ENCODE results near the gene TMEM175.

TMEM175 gene

GRCh38 chr4:996030-996996 lies 64.1 kb downstream of the TMEM175 start:
- H3K36me3 ChIP-seq (ENCODE audit: insufficient read depth), result no peaks in the 10 kb centered on the region
- H2AFZ ChIP-seq (ENCODE audit: low read depth), result no peak overlapping the region
- no peak for TF ChIP-seq CTCF (conservative IDR thresholded peaks at IDR 0.05; ENCODE audit: low read depth, low read length)
- no peak overlapping the region for H3K27ac ChIP-seq
- no peak overlapping the region for H3K9ac ChIP-seq
- H3K4me1 ChIP-seq (ENCODE audit: low read depth, poor library complexity, severe bottlenecking), result no peaks in the 10 kb centered on the region
- H3K4me3 ChIP-seq (IDR thresholded peaks at IDR 0.05; ENCODE audit: insufficient read depth, low read depth, low read length), result no peak overlapping the region
- no peak overlapping the region for H3K4me2 ChIP-seq
- no peaks in the 10 kb centered on the region for H4K20me1 ChIP-seq (ENCODE audit: insufficient read depth)
- no peaks in the 10 kb centered on the region for H3K79me2 ChIP-seq (ENCODE audit: insufficient read depth, low read depth)
- H3K27me3 ChIP-seq (ENCODE audit: insufficient read depth, low read depth), result no peaks in the 10 kb centered on the region

- no peaks in the 10 kb centered on the region for H3K36me3 ChIP-seq (ENCODE audit: insufficient read depth)
- no peak overlapping the region for H3K4me2 ChIP-seq
- H3K4me1 ChIP-seq (ENCODE audit: low read depth, poor library complexity, severe bottlenecking), result no peaks in the 10 kb centered on the region
- H3K9ac ChIP-seq, result no peak overlapping the region
- no peak overlapping the region for H3K4me3 ChIP-seq (IDR thresholded peaks at IDR 0.05; ENCODE audit: insufficient read depth, low read depth, low read length)
- H3K27me3 ChIP-seq (ENCODE audit: insufficient read depth, low read depth), result no peaks in the 10 kb centered on the region
- H3K79me2 ChIP-seq (ENCODE audit: insufficient read depth, low read depth), result no peaks in the 10 kb centered on the region
- no peaks in the 10 kb centered on the region for H4K20me1 ChIP-seq (ENCODE audit: insufficient read depth)
- TF ChIP-seq CTCF (conservative IDR thresholded peaks at IDR 0.05; ENCODE audit: low read depth, low read length), result no peak
- H3K27ac ChIP-seq, result no peak overlapping the region
- no peak overlapping the region for H2AFZ ChIP-seq (ENCODE audit: low read depth)
Measured at GRCh38 chr4:996997-997374, 64.7 kb downstream of the TMEM175 start.

GRCh38 chr4:997375-998071 lies 65.3 kb downstream of the TMEM175 start:
- Histone ChIP-seq H3K27me3 (ENCODE audit: insufficient read depth, low read depth) (no peaks in the 10 kb centered on the region), H3K4me2 (no peak overlapping the region), H3K4me3 (IDR thresholded peaks at IDR 0.05; ENCODE audit: insufficient read depth, low read depth, low read length) (no peak overlapping the region)

More at GRCh38 chr4:997375-998071, 65.3 kb downstream of the TMEM175 start:
- no peak for TF ChIP-seq CTCF (conservative IDR thresholded peaks at IDR 0.05; ENCODE audit: low read depth, low read length)
- Histone ChIP-seq H4K20me1 (ENCODE audit: insufficient read depth) (no peaks in the 10 kb centered on the region), H3K79me2 (ENCODE audit: insufficient read depth, low read depth) (no peaks in the 10 kb centered on the region), H3K27ac (no peak overlapping the region), H3K9ac (no peak overlapping the region), H3K36me3 (ENCODE audit: insufficient read depth) (no peaks in the 10 kb centered on the region), H2AFZ (ENCODE audit: low read depth) (no peak overlapping the region), H3K4me1 (ENCODE audit: low read depth, poor library complexity, severe bottlenecking) (no peaks in the 10 kb centered on the region)

Measured in KMS-11 (cell line).